Stimulated activated CD4-positive, alpha-beta T cell treated with anti-CD3 and anti-CD28 coated beads, Interleukin-12 subunit alpha, Interleukin-12 subunit beta, amount 100 ng/mL, for 24 hours (primary cell): ENCODE results near the gene BCR.
"Not testable (repeated sequence)": the region's sequence is repeated elsewhere in the genome, so short reads cannot be mapped to it uniquely, and the experiment has no call there.

Experiments used
- DNase-seq, 2 experiments: peaks; one replicate each; pipeline ENCODE4 v3.0.0-alpha.2; 2020; ENCODE audit warnings: low read depth in 2 of 2

The BCR gene

DNA sequence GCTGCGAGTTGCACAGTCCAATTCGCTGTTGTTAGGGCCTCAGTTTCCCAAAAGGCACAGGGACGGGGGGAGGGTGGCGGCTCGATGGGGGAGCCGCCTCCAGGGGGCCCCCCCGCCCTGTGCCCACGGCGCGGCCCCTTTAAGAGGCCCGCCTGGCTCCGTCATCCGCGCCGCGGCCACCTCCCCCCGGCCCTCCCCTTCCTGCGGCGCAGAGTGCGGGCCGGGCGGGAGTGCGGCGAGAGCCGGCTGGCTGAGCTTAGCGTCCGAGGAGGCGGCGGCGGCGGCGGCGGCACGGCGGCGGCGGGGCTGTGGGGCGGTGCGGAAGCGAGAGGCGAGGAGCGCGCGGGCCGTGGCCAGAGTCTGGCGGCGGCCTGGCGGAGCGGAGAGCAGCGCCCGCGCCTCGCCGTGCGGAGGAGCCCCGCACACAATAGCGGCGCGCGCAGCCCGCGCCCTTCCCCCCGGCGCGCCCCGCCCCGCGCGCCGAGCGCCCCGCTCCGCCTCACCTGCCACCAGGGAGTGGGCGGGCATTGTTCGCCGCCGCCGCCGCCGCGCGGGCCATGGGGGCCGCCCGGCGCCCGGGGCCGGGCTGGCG, at the start of gene BCR:
TSS of gene BCR (plus strand) at position 209 of the 592 bp plus-strand sequence. CDS start 452 bp downstream, outside the sequence.
- DNase-seq = peak in 1 of 2 experiments; percentile 41

DNA sequence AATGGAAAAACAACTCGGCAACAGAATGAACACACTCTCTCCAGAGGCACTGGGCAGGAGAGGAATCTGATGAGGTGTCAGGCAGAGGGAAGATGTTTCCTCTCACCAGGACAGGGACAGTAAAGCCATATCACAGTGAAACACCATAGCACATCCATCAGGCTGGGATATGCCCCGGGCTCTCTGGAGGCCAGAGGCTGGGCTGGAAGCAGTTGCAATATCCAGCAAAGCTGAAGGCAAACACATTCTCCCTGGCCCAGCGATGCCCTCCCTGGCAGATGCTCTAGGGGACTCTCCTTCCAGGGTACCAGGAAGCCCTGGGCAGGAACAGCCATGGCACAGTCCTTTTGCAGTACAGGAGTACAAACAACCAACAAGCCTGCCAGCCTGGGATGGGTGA, 49.6 kb upstream of the BCR start:
- DNase-seq = no peak

GRCh38 chr22:23131931-23132330, 48.4 kb upstream of the BCR start:
- no peak for DNase-seq

- no peak for DNase-seq
Observed at GRCh38 chr22:23132376-23133091, 47.8 kb upstream of the BCR start.

- no peak for DNase-seq
Observed at GRCh38 chr22:23133922-23134321, 46.4 kb upstream of the BCR start.

GRCh38 chr22:23136991-23137390, 43.3 kb upstream of the BCR start:
- DNase-seq = not testable (repeated sequence)

DNA sequence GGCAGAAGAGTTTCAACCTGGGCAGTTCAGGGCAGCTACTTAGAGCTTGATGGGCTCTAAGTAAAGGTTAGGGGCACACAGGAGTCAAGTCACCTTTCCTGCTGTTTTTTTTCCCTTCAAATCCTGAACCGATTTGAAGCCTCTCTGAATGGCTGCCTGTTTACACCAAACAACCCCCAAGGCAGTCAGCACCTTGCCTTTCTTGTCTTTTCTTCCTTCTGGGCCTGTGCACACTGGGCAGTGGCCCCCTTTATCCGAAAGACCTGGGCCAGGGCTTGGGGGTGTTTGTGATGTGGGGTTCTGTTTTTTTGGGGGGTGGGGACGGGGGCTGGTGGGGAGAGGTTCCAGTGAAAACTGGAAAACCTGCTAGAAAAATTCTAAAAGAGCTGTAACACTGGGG, 42.8 kb upstream of the BCR start:
- DNase-seq = no peak

DNA sequence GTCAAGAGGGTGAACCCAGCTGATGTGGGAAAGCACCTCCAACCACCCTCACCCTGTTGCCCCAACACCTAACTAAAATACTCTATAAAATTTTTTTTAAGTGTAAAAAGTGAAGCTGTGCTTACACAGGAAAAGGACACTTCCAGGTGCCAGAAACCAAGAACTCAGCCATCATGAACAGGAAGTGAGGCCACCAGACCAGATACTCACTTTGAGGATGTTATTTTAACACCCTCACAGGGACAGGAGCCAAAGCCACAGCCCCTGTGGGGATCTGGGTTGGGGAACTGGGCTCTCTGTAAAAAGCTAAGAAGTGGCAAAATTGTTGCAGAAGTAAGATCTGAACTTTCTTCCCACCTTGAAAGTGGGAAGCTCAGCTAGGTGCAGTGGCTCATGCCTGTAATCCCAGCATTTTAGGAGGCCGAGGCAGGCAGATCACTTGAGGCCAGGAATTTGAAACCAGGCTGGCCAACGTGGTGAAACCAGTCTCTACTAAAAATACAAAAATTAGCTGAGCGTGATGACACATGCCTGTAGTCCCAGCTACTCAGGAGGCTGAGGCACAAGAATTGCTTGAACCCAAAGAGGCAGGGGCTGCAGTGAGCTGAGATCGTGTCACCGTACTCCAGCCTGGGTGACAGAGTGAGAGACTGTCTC, 42.3 kb upstream of the BCR start:
- DNase-seq = no peak

- DNase-seq = no peak
Observed at GRCh38 chr22:23138584-23139435, 41.5 kb upstream of the BCR start.

DNA sequence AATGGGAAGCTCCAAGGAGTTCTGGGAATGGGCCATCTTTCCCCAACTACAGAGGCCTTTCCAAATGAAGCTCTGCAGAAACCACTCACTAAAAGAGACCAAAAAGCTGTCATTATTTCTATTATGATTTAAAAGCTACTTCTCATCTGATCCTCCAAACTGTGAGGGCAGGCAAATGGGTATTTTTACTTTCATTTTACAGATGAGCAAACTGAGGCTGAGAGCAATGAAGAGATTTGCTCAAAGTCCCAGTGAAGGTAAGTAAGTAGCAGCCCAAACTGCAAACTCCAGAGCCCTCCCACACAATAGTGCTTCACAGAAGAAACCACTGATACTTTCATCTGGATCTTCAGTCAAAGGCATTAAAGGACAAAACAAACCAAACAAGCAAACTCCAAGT, 39.9 kb upstream of the BCR start:
- DNase-seq = no peak

DNA sequence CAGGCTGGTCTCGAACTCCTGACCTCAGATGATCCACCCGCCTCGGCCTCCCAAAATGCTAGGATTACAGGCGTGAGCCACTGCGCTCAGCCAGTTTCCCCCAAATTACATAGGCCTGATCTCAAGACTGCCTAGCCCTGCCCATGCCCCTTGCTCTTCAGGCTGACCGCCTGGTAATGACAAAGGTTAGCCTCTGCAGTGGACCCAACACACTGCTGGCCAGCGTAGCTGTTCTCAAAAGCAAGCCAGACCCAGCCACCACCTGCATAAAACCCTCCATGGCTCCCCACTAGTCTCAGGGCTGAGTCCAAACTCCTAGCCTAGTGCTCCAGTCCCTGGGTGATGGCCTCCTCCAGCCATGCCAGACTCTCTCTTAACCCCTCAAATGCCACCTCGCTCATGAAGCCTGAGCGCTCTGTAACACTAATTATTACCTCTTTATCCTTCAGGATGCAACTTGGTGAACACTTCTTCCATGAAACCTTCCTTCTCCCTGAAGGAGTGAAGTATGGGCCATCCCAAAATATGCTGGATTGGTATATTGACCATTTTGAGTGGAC, 37.7 kb upstream of the BCR start:
- DNase-seq = no peak

GRCh38 chr22:23143119-23143518, 37.2 kb upstream of the BCR start:
- DNase-seq = no peak

DNA sequence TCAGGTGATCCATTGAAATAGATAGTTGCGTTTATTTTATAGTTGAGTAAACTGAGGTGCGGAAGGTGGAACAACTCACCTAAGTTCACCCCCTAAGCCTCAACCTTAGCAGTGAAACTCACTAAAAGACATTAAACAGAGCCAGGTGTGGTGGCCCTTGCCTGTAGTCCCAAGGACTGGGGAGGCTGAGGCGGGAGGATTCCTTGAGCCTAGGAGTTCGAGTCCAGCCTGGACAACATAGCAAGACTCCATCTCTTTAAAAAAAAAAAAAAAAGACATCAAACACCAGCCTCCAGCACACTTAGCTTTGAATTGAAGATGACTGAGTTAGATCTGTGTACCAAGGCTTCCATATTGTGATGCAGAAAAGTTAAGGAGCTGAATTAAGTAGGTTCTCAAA, 35.9 kb upstream of the BCR start:
- DNase-seq = no peak

GRCh38 chr22:23144932-23145877, 35.1 kb upstream of the BCR start, which contains the start of gene RAB36:
RAB36 (plus strand) TSS chr22:23145477; CDS start chr22:23146617, 1,140 bp downstream.
- DNase-seq = peak; percentile 68 to 77

DNA sequence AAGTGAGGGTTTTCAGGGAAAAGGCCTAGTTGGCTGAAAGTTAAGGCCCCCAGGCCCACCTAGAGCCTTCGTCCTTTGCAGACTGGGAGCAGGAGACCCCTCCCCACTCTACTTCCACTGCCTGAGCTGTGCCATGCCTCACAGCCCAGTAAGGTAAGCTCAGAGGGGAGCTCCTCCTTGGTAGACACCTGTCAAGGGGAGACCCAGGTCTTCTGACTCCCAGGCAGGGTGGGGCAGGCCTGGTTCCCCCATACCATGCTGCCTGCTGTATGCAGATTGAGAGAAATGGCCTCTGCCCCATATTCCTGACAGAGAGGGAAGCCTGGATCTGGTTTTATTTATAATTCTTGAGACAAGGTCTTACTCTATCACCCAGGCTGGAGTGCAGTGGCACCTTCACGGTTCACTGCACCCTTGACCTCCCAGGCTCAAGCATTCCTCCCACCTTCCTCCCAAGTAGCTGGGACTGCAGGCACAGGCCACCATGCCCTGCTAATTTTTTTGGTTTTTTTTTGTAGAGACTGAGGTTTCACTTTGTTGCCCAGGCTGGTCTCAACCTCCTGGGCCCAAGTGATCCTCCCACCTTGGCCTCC, 34.3 kb upstream of the BCR start:
- no peak for DNase-seq

DNA sequence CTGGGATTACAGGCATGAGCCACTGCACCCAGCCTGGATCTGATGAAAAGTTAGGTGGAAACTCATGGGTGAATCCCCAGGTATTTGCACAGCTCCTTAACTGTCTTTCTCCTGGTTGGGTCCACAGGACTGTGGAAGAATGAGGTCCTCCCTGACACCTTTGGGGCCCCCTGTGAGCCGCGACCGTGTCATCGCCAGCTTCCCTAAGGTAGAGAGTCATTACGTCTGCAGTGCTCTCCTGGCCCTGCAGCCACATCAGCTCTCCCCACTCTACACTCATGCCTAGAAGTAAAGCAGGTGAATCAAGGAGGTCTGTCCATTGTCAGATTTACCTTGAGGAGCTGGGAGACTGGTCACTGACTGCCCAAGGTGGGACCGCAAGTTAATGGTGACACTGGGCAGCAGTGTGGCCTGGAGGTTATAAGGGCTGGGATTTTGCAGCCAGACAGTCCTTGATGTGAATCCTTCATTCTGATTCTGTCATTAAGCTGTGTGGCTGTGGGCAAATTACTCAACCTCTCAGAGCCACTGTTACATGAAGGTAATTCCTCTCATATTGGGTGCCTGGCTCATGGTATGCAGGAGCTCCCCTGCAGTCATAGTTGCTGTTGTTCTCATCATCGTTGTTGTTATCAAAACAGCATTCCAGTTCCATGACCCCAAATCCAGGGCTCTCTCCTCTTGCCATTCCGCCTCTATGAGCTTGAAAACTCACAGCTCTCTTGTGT, 33.7 kb upstream of the BCR start:
- DNase-seq = no peak

DNA sequence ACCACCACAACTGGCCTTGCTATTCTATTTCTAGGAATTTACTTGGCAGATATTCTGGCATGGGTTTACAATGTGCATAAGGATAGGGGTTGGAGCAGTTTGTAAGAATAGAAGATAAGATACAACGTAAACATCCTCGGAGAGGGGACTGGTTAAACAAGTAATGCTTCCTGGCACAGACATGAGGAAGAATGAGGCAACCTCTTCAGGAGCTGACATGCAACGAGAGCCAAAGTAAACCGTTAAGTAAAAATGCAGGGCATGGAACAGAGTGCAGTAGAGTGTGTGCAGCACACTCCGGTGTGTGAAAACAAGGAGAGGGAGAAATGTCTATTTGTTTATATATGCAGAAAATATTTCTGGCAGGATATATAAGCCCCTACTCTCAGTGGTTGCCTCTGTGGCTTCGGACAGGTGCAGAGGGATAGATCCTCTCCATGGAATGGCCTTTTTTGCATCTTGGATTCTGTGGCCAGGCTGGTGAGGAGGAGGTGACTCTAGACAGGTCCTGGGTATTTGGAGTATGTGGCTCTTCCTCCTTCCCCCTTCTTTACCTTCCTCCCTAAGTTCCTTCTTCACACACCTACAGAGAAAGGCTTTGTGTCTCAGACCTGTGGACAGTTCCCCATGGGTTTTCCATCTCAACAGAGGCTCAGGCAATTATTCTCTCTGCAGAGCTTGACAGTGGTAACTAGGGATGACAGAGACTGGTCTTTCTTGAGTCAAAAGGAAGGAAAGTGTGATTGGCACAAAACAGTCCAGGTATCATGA, 32.5 kb upstream of the BCR start:
- no peak for DNase-seq

DNA sequence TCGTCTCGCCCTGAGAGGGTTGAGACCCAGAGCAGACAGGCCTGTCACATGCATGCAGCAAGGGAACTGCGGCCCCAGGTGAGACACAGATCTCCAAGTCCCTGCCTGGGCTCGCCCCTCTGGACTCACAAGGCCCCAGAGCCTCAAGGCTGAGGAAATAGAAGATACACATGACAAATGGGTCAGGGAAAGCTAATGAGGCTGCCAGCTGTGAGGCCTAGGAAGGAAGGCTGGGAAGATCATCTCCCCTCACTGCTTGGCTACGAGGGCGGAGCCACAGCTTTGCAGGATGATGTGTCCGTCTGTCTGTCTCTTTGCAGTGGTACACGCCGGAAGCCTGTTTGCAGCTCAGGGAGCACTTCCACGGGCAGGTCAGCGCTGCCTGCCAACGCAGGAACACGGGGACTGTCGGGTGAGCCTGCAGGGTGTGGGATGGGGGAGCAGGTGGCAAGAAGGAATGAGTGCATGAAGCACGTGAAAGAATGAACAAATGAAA, 30.5 kb upstream of the BCR start:
- DNase-seq = no peak

GRCh38 chr22:23150762-23151161, 29.5 kb upstream of the BCR start:
- DNase-seq = no peak
